Fibroblast of skin of back (primary cell): ENCODE data around the gene KLLN.
"Not testable (repeated sequence)": the region's sequence is repeated elsewhere in the genome, so short reads cannot be mapped to it uniquely, and the experiment has no call there.

Experiments used
- DNase-seq: peaks from one replicate; pipeline ENCODE4 v3.0.0-alpha.2; 2013

Gene KLLN

DNA sequence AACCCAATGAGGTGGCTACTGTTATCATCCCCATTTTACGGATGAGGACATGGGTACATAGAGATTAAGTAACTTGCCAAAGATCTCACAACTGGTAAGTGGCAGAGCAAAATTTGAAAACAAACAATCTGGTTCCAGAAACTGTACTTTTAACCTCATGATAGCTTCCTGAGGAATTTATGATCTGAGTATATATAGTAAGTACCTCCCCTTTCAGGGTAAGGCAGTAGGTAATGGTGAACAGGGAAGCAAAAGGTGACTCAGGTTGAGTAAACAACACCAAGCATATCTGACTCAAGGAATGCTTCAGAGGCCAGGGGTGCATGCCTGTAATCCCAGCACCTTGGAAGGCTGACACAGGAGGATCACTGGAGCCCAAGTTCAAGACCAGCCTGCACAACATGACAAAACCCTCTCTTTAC lies 21.1 kb downstream of the KLLN start:
- no peak for DNase-seq

DNA sequence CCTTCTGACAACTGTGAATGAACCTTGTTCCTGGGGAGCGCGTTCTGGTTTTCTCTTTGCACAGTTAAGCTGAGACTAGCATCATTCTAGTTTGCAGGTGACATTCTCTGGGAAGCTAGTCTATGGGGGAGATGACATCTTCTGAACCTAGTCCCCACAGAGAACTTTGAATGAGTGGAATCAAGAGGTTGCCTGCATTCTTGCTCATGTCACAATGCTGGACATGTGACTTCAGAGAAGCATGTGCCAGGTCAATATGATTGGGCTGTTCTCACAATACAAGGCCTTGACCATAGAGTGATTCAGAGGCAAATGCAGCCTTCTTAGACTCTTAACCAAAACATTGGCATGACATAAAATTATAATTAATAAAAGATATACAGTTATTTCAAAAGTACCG lies 22.1 kb downstream of the KLLN start:
- no peak for DNase-seq

DNA sequence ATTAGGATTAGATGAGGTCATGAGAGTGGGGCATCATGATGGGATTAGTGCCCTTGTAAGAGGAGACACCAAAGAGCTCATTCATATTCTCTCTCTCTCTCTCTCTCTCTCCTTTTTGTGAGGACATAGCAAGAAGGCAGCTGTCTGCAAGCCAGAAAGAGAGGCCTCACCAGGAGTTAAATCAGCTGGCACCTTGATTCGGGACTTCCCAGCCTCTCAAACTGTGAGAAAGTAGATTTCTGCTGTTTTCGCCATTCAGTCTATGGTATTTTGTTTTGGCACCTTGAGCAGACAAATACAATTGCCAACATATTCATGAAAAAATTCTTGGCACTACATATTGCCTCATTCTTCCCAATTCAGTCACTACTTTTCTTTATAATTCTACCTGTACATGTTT lies 24.7 kb downstream of the KLLN start:
- no peak for DNase-seq

DNA sequence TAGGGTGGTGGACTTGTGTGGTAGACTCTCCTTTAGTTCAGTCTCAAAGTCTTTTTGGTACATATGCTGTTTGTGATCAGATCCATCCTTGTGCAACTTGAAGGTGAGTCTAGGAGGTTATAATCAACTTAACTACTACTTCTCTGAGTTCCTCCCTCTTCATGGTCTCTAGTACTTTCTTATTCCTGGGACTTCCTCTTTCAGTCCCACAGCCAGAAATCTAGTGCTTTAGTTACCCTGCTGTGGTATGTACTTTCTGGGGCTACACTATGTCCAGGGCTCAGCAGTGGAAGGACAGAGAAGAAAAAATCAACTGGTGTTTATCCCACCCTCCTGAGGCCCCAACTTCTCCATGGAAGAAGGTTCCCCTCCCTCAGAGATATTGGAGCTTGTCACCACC lies 25.9 kb downstream of the KLLN start:
- DNase-seq, result no peak

DNA sequence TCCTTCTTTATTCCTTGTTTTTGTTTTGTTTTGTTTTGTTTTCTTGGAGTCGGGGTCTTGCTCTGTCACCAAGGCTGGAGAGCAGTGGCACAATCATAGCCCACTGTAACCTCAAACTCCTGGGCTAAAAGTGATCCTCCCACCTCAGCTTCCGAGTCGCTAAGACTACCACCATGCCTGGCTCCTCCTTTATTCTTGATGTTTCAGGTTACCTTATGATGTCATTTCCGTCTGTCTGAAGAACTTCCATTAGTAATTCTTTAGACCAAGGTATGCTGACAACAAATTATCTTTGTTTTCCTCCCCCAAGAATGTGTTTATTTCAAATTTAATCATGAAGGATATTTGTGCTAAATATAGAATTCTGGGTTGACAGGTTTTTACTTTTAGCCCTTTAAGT lies 27.2 kb downstream of the KLLN start:
- DNase-seq, result no peak

DNA sequence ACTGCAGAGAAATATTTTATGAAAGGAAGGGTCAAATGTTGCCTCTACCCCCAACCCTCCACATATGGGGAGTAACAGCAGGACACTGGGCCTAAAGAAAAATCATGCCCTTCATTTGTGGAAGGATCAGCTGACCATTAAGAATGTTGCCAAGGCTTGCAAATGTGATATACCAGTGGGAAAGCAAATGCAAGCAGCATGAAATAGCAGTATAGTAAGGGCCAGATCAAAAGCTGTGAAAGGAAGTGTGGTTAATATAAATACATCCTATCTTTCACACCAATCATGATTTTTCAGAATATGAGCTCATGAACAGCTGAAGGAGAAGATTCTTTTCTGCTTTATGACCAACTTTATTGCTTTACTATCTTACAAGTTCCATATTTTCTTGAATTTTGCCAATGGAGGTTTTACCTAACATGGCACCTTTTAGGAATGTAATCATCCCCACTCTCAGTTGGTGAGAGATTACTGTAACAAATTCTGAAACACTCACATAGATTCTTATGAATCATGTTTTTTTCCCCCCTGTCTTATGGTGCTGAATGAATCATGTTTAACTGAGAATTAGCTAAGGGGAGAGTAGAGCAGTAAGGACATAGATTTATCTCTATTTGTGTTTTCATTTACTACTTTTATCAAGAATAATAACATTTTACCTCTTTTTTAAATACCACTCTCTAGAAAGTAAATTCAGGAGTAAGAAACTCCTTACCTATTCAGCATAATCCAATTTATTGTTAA lies 33.2 kb downstream of the KLLN start:
- DNase-seq, result no peak

DNA sequence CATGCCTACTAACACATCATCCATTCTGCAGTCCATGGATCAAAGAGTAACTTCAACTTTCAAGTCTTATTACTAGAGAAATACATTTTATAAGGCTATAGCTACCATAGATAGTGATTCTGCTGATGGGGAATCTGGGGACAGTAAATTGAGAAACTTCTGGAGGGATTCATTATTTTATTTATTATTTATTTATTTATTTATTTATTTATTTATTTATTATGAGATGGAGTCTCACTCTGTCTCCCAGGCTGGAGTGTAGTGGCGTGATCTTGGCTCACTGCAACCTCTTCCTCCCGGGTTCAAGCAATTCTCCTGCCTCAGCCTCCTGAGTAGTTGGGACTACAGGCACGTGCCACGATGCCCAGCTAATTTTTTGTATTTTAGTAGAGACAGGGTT lies 34.3 kb downstream of the KLLN start:
- DNase-seq, result not testable (repeated sequence)

DNA sequence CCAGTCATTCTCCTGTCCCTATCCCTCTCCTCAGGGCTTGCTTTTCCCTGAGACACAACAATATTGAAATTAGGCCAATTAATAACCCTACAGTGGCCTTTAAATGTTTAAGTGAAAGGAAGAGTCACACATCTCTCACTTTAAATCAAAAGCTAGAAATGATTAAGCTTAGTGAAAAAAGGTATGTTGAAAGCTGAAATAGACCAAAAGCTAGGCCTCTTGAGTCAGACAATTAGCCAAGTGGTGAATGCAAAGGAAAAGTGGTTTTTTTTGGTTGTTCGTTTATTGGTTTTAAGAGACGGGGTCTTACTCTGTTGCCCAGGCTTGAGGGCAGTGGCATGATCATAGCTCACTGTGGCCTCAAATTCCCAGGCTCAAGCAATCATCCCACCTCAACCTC lies 35.7 kb downstream of the KLLN start:
- DNase-seq, result no peak

DNA sequence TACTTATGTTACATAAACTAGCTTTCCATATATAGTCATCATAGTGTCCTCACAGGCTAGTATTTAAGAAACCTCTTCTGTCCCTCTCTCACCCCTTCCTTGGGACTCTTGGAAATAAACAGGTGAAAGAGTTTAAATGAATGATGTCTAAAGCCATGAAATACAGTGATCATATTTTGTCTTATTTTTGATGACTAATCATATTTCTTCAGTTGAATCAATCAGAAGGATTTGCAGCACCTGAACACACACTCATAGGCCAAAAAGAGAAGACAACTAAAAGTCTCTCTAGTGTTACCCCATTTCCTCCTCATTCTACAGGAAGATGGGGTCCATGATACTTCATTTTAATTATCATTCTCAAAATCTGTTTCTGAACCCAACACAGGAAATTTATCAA lies 36.7 kb downstream of the KLLN start:
- DNase-seq, result no peak

DNA sequence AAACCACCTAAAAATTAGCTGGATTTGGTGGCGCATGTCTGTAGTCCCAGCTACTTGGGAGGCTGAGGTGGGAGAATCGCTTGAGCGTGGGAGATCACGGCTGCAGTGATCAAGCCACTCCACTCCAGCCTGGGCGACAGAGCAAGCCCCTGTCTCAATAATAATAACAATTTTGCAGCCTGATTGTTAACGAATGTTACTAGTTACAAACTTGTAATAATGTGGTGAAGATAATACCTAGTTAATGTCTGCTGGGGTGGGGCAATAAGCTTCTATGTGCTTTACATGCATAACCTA lies 44.1 kb downstream of the KLLN start:
- no peak for DNase-seq

DNA sequence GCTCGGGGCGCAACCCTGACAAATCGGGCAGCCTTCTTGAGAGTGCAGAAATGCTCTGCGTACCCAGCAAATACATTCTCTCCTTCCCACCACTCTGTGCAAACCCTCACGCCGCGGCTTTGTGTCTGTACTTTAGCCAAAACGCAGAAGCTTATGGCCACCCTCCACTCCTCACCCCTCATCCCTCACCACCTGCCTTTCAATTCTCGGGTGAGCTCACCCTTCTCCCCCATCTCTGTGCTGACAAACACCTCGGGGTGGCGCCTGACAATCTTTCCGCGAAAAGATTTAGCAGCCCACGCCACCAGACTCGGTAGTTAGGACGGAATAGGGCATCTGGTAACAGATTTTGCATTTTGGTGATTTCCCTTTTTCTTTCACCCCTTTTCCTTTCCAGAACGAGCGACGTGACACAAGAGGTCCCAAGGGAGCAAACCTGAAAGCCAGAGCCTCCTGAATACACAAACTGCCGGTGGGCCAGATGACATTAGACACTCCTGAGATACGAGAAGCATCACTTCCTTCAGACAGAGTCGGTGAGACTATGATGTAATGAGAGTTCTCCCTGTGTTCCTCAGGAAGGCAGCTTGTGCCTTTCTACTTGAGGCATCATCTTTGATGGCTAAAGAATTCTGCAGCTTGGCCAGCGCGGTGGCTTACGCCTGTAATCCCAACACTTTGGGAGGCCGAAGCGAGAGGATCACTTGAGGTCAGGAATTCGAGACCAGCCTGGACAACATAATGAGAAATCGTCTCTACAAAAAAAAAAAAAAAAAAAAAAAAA lies 44.6 kb downstream of the KLLN start:
- DNase-seq, result peak; percentile 26

DNA sequence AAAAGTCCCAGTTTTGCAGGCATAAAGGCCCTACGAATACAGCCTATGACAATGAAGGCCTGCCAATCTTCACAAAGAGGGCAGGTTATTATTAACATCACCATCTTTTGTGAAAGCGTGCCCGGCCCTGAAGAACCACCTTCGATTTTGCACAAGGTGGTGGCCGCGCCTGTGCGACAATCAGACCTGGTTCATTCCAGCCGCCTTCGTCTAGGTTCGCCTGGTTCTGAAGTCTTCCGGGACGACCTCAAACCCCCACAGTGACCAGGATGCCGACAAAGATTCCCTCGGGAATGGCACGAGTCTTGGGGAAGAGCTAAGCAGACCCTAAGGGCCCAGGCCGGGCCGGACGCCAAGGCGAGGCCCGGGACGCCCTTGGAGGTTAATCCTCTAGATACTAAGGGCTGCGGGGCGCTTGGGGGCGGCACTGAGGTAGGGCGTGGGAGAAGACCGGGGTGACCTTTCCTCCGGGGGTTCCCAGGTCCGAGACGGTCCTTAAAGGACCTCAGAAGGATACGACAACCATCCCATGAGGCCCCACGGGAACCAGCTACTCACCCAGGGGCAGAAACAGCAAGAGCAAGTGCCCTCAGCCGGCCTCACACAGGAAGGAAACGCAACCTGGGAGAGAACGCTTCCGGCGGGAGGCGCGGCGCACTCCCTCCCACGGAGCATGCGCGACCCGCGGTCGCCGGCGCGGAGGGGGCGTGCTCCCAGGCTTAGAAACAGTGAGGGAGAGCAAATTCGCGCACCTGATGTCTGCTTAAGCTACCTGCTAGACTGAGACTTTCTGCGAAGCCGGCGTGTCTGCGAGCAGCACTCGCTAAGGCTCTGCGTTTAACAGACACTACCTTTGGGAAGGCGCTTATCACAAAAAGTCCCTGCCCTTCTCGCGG lies 45.5 kb downstream of the KLLN start, which contains the start of gene ATAD1:
ATAD1 (minus strand) TSS at position 618 of the 896 bp plus-strand sequence. CDS start 3,627 bp downstream, outside the sequence.
- DNase-seq, result peak; percentile 85

DNA sequence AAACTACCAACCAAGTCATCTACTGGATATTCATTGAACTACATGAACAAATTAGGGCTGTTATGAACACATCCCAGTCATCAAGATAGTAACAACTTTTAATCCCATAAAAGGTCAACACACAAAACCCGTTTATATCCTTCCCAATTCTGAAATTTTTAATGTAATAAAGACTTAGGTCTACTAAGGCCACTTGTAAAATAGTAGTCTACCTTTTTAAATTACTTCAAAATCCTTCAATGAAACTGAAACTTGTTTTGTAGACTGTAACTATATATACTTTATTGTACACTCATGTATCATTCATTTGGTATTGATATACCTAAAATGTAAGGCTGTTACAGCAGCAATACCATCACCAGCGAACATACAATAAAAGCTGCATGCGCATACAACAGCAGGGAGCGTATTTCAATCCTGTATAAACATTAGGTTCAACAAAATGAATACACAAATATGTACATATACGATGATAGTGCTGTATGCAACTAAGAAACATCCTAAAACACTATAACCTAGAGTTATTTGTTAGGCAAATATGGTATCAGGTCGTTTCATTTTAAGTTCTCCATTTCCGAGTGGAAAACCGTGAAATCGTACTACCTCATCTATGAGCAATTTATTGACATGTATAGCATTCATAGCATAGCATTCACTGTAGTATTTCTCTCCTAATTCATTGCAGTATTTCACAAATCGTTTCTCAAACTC lies 46.3 kb downstream of the KLLN start:
- DNase-seq, result peak; percentile 6

DNA sequence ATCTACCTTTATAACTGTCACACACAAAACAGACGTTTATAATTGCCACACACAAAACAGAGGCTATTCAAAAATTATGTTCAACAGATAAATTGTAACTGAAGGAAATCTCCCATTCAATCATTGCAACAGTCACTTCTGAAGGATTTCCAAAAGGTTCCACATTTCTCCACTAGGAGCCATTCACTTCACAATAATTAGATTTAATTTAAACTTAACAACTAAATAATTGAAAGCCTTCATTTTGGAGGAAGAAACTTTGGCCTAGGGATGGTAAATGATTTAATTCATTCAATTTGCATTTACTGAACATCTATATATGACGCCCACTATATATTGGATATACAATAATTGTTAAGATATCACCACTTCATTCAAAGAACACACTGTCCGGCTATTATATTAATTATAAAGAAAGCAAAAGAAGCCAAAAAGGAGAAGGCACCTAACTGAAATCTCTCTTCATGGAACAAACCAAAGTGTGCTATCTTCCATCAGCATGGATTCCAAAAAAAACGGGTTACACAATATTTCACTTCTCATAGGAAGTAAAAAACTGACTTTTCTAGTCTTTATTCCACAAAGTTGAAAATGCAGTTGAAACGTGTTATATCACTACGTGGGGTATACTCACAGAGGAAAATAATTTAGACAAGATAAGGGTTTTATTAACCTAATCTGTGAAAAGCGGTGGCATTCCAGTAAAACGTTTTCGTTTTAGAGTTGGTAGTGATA lies 47.0 kb downstream of the KLLN start:
- DNase-seq, result peak; percentile 6
